K562 (cell line): ENCODE measurements around the gene ITSN1. TPM values are rescaled to one million over a fixed set of nuclear protein-coding genes. Genes with fewer than 3 reads are reported as not detected.

Experiments used
- ATAC-seq: fragments of 200-7000 bp; cut with Tn5 transposase; 3 replicates; pipeline ENCODE4 v1.9.1; 2020; ENCODE audit warnings: moderate library complexity
- BruUV-seq: library from RNA; stranded (reverse); fragments of 400-500 nt; replicated peaks from 2 replicates; lab custom pipeline; 2021; lab: Mats Ljungman, UMichigan
- CTCF ChIA-PET: fragments of 300-600 bp; formaldehyde crosslinking; extraction: SDS; loops from one replicate; lab custom pipeline; 2021; ENCODE audit warnings: low intra/inter-chr PET ratio; lab: Yijun Ruan, JAX
- POLR2A ChIA-PET: fragments of 300-600, 350-650 bp; sonication (Branson Sonifier 250); formaldehyde crosslinking; extraction: SDS; loops from one replicate; lab custom pipeline; 2021; ENCODE audit warnings: antibody characterized with exemption, inconsistent platforms; lab: Yijun Ruan, JAX
- DNase-seq, 4 experiments: peaks; one replicate each; pipeline versions ENCODE4 v3.0.0 to v3.0.0-alpha.2; 2011 to 2018; ENCODE audit warnings: low spot score in 3 of 4, mixed read lengths in 3 of 4; ENCODE audit errors: extremely low read depth in 1 of 4
- FAIRE-seq: peaks from 2 replicates; lab custom pipeline; 2011; peaks lifted over from hg19 to GRCh38; lab: Jason Lieb, UNC
- H2AFZ ChIP-seq: 2 replicates; pipeline ENCODE4 v1.6.0; 2011; ENCODE audit warnings: low read depth, low read length, control low read depth, inconsistent platforms
- H3K27ac ChIP-seq: fragments of 200-600 bp; 3 replicates; pipeline ENCODE4 v1.8.0; 2011; ENCODE audit warnings: low read depth, mild to moderate bottlenecking, control low read depth, inconsistent platforms, low read length, moderate library complexity, mixed read lengths; ENCODE audit errors: extremely low read depth
- H3K27me3 ChIP-seq, 2 experiments: fragments of 300-600 bp in 1 of 2; 2 replicates in 1 of 2; 3 replicates in 1 of 2; pipeline versions ENCODE4 v1.6.0 to v1.8.0; 2011; ENCODE audit warnings: inconsistent platforms in 2 of 2, low read length in 2 of 2, mild to moderate bottlenecking in 1 of 2, mixed read lengths in 1 of 2, moderate library complexity in 1 of 2; ENCODE audit not compliant: control insufficient read depth in 2 of 2, insufficient read depth in 2 of 2
- H3K36me3 ChIP-seq: fragments of 300-600 bp; 3 replicates; pipeline ENCODE4 v1.8.0; 2011; ENCODE audit warnings: mild to moderate bottlenecking, low read length, inconsistent platforms; ENCODE audit not compliant: control insufficient read depth, insufficient read depth
- H3K4me1 ChIP-seq, 2 experiments: fragments of 200-600 bp in 1 of 2; replicated peaks in 1 of 2; 2 replicates in 1 of 2; 3 replicates in 1 of 2; pipeline versions ENCODE4 v1.5.1 to v1.8.0; 2011; ENCODE audit warnings: inconsistent platforms in 2 of 2, low read length in 2 of 2, mild to moderate bottlenecking in 1 of 2, mixed read lengths in 1 of 2, moderate library complexity in 1 of 2; ENCODE audit not compliant: control insufficient read depth in 2 of 2, insufficient read depth in 2 of 2
- H3K4me2 ChIP-seq: 2 replicates; pipeline ENCODE4 v1.6.1; 2011; ENCODE audit warnings: low read length, control low read depth, inconsistent platforms, mixed read lengths; ENCODE audit not compliant: insufficient read depth
- H3K4me3 ChIP-seq: fragments of 200-600 bp; sonication (generic), shearing (Covaris generic); 2 replicates; pipeline ENCODE4 v1.5.1; 2016; ENCODE audit warnings: control low read depth, inconsistent platforms
- H3K79me2 ChIP-seq: fragments of 200-600 bp; 3 replicates; pipeline ENCODE4 v1.8.0; 2011; ENCODE audit warnings: low read length, inconsistent platforms; ENCODE audit not compliant: control insufficient read depth, insufficient read depth
- H3K9ac ChIP-seq, 2 experiments: 2 replicates each; pipeline versions ENCODE4 v1.6.0 to v1.6.1; 2011; ENCODE audit warnings: low read depth in 2 of 2, low read length in 2 of 2, control low read depth in 1 of 2, inconsistent platforms in 1 of 2, mild to moderate bottlenecking in 1 of 2, mixed read lengths in 1 of 2; ENCODE audit not compliant: insufficient read depth in 1 of 2
- H3K9me1 ChIP-seq: one replicate; pipeline ENCODE4 v1.6.0; 2011; ENCODE audit warnings: inconsistent platforms, mild to moderate bottlenecking, low read length, moderate library complexity; ENCODE audit not compliant: control insufficient read depth, insufficient read depth
- H3K9me3 ChIP-seq: replicated peaks from 2 replicates; pipeline ENCODE4 v1.5.1; 2011; ENCODE audit warnings: low read depth, low read length, inconsistent platforms; ENCODE audit not compliant: control insufficient read depth, insufficient read depth
- H4K20me1 ChIP-seq: replicated peaks from 2 replicates; pipeline ENCODE4 v1.6.1; 2011; ENCODE audit warnings: low read length, inconsistent platforms, mixed read lengths; ENCODE audit not compliant: control insufficient read depth, insufficient read depth
- ARHGAP35 ChIP-seq: fragments of 450-650 bp; IDR thresholded peaks from 2 replicates; pipeline ENCODE4 v1.6.1; 2018; ENCODE audit not compliant: partially characterized antibody
- ARID4B ChIP-seq: sonication (generic); formaldehyde crosslinking; IDR thresholded peaks from 2 replicates; pipeline ENCODE4 v1.8.0; 2022; ENCODE audit warnings: mild to moderate bottlenecking, missing genetic modification reagents
- BRD9 ChIP-seq: fragments of 450-650 bp; IDR thresholded peaks from 2 replicates; pipeline ENCODE4 v1.6.1; 2018; ENCODE audit warnings: low read depth; ENCODE audit not compliant: partially characterized antibody
- WGBS: fragments of 100-300 bp; shearing (Covaris generic); methylation state at CpG from one replicate; pipeline ENCODE4 v1.1.6; 2016; ENCODE audit warnings: low coverage, mixed read lengths; ENCODE audit not compliant: insufficient coverage; ENCODE audit errors: missing lambda C conversion rate; 5-methylcytosine and 5-hydroxymethylcytosine counted together
- in situ Hi-C: fragments of 300-500 bp; cut with MboI; formaldehyde crosslinking; loops from 4 replicates; pipeline ENCODE4 v1.15.0; 2018; ENCODE audit warnings: inconsistent platforms, mixed read lengths
- intact Hi-C: fragments of 100-400 bp; cut with micrococcal nuclease; formaldehyde crosslinking; loops from 2 replicates; pipeline ENCODE4 v1.14.2; 2022
- polyA plus RNA-seq, 8 experiments: library from polyadenylated mRNA; depleted of rRNA in 4 of 8; stranded (reverse) in 5 of 8; unstranded in 3 of 8; fragments of >200 nt; fragmentation: Nextera tagmentation in 2 of 8; fragmentation: Illumina TruSeq in 1 of 8; extraction: Ambion mirVana in 2 of 8; extraction: Trizol in 1 of 8; gene quantifications; 2 replicates each; pipeline versions ENCODE4 v1.2.1 to v1.2.3, GENCODE V29; 2011 to 2014; ENCODE audit warnings: inconsistent platforms in 1 of 8, missing spikeins in 1 of 8
- total RNA-seq, 7 experiments: library from RNA; depleted of rRNA in 6 of 7; stranded (reverse); fragments of >200 nt in 6 of 7; fragmentation: Illumina TruSeq in 2 of 7; extraction: Trizol in 2 of 7; gene quantifications; 2 replicates each; pipeline versions ENCODE4 v1.2.1 to v1.2.3, GENCODE V29; 2011 to 2021; ENCODE audit warnings: low replicate concordance in 1 of 7

ITSN1 gene
- total and polyA plus RNA-seq, 9 of the 15 experiments (the other 6 are each of a cell fraction or from before 2014, with no cell fraction given) = 1.1 to 12.6 (median 4.8) TPM

- H3K36me3 ChIP-seq = no peaks in the 10 kb centered on the region
- TF ChIP-seq ARID4B = no peak
- no peak for TF ChIP-seq ARHGAP35
- TF ChIP-seq BRD9 = no peak
- H4K20me1 ChIP-seq = no peaks in the 10 kb centered on the region
- BruUV-seq = no TSS peak
- no peak for FAIRE-seq
- ChIA-PET POLR2A (no interaction called here), CTCF (no interaction called here)
- peaks cover 0 to 17% of the 10 kb centered on the region in 2 experiments; a peak in 3 of 5 replicates for H3K4me1 ChIP-seq
- no peak for ATAC-seq
- no peak overlapping the region for H2AFZ ChIP-seq
- no peak overlapping the region for H3K4me2 ChIP-seq
- DNase-seq = no peak
- no peaks in the 10 kb centered on the region for H3K79me2 ChIP-seq
- 8% methylated on average over 3 of the region's 3 CpGs for WGBS
- intact Hi-C loops = no loop called here
- no peak overlapping the region for H3K27ac ChIP-seq
- peaks cover 4 to 13% of the 10 kb centered on the region in 2 experiments; a peak in 3 of 5 replicates for H3K27me3 ChIP-seq
- no peak overlapping the region for H3K4me3 ChIP-seq
- no peak overlapping the region for H3K9ac ChIP-seq
- in situ Hi-C loops = no loop called here
- no peaks in the 10 kb centered on the region for H3K9me3 ChIP-seq
- no peaks in the 10 kb centered on the region for H3K9me1 ChIP-seq
These were observed 45.3 kb downstream of the ITSN1 start for GRCh38 chr21:33687634-33688033.
